Measurements from ENCODE around the gene PRDM2. TPM values are rescaled to one million over a fixed set of nuclear protein-coding genes. Genes with fewer than 3 reads are reported as not detected.

Gene PRDM2
- polyA plus RNA-seq, 1 donor, result 38.9 TPM

DNA sequence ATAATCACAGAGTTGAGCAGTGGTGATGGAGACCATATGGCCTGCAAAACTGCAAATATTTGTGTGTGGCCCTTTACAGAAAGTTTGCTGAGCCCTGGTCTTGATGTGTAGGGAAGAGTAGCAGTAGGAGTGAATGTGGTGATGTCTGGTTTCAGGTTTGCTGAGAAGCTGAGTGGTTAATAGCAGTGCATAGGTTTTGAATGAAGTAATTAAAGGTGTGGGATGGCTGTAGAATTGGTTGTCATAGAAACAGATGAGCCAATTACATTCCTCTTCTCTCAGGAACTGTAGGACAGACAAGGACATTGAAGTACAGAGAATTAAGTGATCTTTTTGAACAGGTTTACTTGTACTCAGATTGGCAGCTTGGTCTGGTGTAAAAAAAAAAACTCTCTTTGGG, 37.4 kb downstream of the PRDM2 start:
- no peak for DNase-seq

DNA sequence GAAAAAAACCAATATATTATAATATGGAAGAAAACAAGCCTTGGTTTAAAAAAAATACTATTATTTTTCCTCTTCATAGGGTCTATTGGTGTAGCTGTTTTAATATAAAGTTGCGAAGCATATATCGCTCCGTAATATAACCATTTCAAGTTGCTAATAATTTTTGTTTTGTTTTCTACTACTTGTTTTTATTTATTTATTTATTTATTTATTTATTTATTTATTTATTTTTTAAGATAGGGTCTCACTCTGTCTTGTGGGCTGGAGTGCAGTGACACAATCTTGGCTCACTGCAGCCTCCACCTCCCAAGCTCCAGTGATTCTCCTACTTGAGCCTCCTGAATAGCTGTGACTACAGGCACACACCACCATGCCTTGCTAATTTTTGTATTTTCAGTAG, 46.4 kb downstream of the PRDM2 start:
- no peak for DNase-seq

DNA sequence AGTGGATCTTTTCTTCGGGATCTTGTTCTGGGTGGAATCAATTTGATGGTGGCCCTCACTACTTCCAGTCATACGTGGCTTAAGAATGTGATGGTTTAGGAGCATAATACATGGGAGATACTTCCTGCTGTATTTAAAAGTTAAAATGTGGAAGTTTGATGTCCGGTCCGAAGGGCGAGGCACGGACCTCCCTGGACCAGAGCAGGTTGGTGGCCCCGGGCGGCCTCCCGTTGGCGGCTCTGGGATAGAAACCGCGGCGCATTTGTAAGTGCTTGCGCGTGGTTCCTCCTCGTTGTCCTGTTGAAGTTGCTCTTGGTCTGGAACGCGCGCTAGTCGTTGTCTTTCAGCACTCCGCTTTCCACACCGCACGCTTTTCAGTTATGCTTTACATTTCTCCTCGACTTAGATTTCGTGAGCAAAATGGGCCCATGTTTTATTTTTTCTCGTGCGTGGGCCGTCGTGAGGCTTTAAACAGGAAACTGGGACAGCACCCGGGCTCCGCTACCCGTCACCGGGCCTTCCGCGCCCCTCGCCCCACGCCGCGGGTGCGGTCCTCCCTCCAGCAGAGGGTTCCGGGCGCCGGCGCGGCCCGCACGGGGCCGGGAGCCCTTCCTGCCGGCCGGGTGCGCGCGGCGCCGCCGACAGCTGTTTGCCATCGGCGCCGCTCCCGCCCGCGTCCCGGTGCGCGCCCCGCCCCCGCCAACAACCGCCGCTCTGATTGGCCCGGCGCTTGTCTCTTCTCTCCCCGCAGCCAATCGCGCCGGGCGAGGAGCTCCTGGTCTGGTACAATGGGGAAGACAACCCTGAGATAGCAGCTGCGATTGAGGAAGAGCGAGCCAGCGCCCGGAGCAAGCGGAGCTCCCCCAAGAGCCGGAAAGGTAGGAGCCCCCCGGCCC, 48.9 kb downstream of the PRDM2 start:
- DNase-seq, result peak; percentile 96

DNA sequence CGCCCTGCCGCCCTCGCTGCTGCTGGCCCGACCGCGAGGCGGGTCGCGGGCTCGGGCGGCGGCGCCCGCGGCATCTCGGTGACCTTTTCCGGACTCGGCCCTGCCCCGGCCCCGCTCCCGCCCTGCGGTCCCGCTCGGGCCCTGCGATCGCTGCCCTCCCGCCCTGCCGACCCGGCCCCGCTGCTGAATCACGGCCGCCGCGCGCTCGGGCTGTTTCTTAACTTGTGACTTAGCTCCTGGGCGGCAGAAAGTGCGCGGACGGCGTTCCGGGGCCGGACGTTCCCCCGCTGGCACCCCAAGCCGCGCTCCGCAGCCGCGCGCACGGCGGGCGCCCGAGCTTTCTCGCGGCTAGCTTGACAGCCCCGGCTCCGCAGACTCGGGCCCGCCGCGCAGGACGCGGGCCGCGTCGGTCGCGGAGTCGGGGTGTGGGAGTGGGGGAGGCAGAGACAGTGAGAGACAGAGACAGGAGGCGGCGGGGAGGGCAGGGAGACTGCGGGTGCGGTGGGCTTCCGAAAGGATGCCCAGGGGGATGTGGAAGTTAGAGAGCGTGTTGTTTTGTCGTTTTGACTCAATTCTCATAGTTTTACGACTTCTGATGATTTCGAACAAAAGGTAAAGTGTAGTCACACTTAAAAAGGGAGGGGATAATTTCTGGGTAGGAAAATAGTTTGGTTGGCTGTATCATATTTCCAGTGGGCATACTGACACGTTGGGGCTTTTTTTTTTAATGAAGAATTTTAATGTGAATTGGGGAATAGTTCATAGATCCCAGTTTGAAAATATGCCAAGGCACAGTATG, 49.8 kb downstream of the PRDM2 start:
- DNase-seq, result peak; percentile 53

DNA sequence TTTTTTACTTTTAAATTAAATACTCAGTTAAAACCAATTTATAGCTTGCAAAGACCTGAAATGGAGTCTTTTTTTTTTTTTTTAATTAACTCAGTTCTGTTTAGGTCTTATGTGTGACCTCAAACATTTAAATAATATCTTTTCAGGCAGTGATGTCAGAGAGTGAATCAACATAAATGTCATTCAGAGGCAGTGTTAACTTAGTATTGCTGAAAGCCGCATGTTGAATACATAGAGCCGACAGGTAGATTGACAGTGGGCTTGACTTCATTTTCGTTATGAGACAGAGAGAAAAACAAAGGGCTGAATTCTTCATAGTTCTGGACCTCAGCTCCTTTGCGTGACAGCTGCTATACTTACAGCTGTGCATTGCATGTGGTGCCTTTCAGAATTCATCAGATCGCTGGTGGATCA, 51.5 kb downstream of the PRDM2 start:
- DNase-seq, result no peak

DNA sequence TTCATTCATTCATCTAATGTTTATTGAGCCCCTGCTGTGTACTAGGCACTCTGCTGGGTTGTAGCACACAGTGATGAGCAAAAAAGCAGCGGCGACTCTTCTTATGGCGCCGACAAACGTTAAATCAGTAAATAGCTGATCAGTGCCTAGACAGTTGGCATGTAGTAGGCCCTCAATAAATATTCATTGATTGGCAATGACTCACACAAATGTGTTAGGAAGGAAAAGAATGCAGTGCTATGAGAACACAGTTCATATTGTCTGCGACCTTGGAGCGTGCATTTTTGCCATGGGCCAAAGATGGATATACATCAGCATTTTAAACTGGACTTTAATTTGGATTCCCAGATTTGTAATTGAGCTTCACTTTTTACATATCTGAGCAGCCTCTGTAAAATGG, 52.0 kb downstream of the PRDM2 start:
- no peak for DNase-seq

DNA sequence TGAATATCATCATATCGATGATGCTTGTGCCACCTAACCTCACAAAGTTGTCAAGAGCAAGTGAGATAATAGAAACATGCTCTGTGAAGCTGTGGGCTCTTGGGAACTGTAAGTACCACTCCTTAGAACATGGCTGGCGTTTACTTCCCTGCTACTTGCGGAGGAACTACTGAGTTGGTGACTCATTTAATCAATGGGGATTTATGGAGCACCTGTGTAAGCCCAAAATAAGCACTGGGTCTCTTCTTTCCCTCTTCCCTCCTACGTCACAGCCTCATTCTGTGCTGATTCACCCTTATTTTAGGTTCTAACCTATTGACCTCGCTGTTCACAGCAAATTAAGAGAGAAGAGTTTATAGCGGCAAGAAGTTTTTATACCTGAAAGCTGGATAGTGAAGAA, 52.9 kb downstream of the PRDM2 start:
- no peak for DNase-seq

DNA sequence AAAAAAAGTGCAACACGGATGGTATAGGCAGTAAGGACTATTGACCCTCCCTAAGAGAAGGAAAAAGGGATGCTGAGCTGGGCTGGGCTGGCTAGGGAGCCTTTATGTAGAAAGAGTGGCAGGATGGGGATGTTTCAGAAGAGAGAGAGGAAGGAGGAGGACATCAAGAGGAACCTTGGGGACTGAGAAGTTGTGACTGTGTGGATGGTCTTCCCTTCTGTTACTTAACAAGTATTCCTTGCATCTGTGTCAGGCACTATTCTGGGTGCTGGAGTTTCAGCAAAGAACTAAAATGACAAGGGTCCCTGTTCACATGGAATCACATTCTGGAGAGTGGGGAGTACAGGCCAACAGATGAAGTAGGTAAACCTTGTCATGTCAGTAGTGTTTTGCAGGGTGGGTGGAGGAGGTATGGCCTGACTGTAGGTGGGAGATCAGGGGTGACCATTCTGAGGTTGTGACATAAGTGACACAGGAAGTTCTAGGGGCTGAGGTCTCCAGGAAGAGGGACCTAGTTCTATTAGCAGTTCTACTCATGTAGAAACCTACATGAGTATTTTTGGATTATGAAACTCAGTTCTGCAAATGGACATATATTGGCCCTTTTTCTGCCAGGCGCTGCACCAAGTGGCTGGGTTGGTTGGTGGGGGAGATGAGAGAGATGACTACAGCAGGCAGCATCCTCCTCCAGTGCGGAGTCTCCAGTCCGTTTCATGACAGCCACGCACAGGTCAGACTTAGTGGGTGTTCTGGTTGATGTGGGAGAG, 53.8 kb downstream of the PRDM2 start:
- DNase-seq, result no peak

DNA sequence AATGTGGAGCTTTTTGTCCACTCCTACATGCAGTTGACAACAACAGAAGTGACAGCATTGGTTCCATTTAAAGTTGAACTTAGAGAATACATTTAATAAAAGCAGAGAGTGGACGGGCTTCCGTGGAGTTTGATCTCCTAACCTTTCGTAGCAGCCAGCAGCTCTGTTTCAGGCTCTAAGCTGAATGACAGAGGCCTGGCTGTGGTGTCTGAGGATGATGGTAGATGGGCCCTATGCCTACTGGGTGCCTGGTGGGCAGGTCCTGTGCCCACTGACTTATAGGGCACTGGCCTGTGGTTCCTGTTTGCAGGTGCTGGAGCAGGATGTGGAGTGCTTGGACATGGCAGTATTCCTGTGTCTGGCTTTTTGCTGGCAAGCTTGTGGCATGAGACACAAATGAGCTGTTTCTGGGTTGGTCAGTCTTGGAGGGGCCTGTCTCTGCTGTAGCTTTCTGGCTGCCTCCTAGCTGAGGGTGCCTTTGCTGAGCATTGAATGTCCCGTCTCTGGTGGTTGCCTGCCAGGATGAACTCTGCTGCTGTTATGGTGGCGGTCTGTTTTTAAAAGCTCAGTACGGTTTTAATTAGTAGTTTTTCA, 54.6 kb downstream of the PRDM2 start:
- DNase-seq, result no peak

DNA sequence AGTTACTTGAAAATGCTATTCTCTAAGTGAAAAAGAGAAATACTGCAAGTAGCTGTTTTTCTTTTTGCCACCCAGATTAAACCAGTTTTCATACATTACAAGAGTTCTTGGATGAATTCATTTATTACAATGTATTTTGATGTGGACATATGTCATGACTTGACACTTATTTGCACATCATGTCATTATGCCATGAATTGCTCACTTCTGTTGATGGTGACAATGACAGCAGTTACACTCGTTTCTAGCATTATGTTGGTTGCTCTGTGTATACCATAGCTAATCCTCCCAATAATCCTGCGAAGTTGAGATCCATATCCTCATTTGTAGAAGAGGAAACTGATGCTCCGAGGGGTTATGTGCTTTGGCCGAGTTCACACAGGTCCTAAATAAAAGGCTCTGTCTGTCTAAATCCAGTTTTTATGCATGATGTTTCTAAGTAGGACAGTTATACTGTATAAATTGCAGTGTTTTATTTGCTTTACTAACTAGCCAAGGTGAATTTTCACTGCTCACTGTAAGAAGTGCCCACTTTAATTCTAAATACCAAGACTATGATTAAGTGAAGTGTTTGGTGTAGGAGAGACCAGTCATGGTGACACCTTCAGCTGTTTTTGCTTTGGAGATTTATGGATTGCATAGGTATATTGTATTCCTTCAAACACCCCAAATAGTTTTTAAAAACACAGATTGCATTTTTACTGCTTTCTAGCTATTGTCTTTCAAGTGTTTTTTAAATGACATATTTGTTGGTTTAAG, 56.7 kb downstream of the PRDM2 start:
- DNase-seq, result no peak

DNA sequence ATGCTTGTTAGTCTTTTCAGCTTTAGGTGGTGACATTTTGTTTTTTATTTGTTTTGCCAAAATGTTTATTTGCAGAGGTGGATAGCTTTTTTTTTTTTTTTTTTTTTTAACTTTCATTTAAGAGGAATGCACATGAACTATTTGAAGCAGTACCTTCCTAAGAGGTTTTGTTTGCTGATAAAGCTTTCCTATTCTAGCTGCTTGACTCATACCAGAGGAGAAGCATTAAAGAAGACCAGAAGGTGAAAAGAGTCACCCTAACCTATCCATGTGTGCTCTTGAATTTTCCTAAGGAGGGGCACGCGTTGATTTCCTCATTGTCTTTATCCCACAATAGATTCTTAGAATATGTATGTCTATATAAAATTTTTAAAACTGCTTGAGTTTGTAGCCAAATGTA, 57.7 kb downstream of the PRDM2 start:
- DNase-seq, result no peak

DNA sequence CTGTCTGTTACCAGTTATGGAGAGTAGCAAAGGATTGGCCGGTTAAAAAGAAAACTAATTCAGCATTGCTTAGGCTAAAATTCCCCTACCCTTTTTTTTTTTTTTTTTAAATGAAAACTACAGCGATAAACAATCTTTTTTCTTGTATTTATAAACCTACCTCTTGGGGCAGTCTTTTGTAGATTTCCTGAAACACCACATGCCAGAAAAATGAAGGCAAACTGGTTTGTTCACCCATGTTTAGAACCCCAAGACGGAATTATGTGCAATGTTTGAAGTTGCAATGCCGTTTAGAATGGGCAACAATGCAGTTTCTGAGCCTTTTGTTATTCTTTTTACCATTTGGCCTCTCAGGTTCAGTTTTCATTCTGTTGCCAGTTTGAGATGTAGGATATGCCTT, 59.1 kb downstream of the PRDM2 start:
- DNase-seq, result no peak

DNA sequence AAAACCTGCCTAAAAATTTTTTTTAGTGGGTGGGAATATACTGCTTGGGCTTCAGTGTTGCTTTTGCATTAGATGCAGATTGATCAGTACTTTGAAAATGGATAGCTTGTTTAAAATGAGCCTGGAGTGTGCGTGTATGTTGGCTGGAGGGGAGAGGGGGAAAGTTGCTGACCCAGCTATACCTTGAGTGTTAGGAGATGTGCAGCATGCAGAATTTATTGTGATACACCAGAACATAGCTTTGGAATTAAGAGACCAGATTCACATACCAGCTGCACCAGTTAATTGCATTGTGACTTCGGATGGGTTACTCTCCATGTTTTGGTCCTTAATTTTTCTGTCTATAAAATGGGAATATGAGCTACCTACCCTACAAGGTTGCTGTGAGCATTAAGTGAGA, 60.4 kb downstream of the PRDM2 start:
- DNase-seq, result no peak

DNA sequence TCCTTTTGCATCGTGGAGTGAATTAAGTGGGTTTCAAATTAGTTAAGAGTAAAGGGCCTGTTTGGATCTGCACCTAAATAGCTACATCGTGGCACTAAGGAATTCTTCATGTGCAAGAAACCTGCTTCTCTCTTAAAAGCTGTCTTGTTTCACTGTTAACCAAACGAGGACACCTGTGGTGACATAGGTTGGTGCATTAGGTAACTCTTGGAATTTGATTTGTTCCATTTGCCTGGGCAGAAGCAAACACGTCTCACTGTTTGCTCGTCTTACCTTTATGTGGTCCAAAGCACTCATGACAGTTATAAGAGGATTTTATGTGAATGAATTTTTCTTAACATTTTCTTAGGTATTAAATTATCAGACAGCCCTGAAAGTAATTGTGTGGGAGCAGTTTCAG, 60.9 kb downstream of the PRDM2 start:
- DNase-seq, result no peak

DNA sequence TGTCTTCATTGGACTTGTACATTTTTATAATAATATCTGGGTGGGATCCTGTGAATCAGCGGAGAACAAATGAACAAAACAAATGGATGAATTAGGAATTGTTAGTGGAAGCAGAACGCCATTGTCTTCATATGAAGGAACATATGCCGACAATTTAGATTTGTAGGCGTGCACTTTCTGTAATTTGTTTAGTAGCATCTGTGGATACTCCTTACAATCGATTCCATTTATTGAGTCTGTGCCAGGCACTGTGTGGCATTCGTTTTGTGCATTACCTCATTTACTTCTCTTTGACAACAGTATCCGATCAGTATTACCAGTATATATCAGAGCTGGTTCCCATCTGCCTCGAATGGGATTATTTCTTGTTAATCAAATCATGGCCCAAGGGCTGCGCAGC, 61.9 kb downstream of the PRDM2 start:
- no peak for DNase-seq

DNA sequence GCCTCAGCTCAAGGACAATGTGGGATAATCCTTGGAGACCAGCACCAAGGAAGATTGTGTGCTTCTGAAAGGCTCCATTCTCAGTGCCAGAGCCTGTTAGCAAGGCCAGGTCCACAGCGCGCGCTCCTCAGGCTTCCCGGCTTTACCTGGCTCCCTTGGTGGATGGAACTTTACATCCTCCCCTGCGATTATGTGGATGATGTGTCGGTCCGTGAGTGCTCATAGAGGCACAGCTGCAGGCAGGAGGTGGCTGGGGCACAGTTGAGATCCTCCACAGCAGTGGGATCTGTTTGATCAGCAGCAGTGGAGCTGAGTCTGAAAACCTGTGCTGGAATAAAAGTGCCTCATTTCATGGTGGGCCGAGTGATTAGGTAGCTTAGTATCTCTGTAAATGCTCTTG, 62.7 kb downstream of the PRDM2 start:
- DNase-seq, result no peak

DNA sequence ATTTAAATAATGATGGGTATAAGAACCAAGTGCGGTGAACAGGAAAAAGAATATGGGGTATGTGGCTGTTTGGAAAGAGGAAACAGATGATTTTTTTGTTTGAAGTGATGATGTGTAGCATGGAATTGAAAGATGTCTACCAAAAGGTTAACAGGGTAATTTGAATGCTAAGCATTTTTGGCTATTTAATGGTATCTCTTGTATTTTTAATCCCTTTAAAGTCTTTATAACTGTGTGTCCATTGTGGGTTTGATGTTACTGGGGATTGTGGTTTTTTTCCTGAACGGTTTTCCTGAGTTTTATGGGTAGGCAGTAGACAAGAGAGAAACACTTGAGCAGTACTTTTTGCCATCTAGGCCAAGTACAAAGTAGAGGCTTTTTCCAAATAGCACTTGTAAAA, 63.2 kb downstream of the PRDM2 start:
- no peak for DNase-seq

DNA sequence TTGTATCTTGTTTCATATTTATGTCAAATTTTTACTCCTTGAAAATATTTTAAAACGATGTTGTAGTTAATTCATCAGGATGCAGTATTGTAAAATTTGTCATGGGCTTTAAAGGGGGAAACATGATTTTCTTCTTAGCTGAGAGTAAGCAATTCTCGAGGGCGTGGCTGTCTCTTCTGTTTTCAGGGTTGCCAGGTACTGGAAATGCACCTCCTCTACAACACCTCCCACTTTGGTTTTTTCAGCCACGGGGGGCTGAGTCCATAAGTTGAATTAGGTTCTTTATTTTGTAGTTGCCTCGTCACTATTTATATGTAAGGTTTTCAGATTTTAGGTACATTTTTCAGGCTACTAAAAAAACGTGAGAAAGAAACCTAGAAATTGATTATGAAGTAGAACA, 64.0 kb downstream of the PRDM2 start:
- DNase-seq, result no peak

DNA sequence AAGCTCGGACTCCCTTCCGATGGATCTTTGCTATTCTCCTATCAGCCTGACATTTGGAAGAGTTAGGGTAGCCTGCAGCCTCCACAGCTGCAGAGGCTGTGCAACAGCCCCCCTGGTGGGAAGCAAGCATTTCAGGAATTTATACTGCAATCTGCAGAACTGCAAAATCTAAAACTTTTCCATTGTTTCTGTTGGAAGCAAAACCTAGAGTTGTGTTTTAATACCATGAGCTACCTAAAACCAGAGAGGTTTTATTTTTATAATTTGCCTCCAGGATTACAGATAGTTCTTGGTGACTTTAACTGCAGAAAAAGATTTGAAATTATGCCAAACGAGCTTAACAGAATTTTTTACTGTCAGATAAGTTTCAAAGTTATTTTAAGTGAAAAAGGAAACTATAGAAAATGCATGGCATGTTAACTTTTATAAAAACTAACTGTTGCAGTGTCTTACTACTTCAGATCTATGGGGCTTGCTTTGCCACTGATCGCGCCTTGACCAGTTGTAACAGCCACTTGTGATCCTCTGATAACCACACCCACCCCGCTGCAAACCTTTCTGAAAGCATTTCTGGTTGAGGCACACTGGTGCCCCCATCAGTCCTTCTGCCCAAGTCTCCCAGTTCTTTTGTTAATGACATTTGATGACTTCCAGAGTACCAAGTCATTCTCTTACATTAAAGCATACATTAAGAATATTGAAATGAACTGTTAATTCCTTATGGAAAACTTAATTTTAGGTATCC, 64.8 kb downstream of the PRDM2 start:
- DNase-seq, result no peak

DNA sequence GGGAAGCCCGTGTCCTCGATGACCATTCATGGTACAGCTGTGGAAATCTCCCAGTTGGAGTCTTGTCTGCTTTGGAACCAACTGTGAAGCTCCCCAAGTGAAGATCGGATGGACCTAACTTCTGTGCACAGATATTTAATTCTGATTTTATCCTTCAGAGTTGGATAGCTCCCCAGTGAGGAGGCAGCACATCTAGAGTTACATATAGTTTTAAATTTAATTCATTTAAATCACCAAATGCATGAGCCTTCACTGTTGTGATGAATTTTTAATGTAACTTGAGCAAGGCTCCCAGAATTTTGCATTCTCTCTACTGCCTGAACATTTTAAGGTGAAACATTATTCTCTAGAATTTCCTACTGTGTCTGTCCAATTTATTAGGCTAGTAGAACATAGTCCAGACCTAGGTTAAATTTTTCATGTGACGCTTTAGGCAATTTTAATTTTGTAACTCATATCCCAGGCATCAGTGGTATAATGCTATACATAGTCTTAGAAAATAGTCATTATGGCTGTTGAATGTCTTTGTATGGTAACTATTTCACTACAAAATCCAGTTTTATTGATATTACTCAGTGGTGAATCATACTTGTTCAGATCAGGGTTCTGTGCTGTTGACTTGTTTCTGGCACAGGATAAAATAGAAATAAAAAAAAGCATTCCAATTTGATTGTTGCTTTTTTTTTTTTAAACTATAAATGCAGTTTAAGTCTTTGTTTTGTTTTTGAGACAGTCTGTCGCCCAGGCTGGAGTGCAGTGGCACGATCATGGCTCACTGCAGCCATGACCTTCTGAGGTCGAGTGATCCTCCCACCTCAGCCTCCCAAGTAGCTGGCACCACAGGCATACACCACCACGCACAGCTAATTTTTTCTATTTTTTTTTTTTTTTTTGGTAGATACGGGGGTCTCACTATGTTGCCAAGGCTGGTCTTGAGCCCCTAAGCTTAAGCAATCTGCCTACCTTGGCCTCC, 66.9 kb downstream of the PRDM2 start:
- DNase-seq, result no peak

Measured in hindlimb muscle (tissue), 1 donor.